HL-60 (cell line): Measurements from ENCODE around the gene SDCCAG8.

Experiments used
- DNase-seq, 2 experiments: peaks; one replicate each; pipeline ENCODE4 v3.0.0-alpha.2; 2010 to 2020; ENCODE audit warnings: low read depth in 1 of 2, low spot score in 1 of 2
- H3K27ac ChIP-seq: fragments of 250-450 bp; sonication (Bioruptor Pico); replicated peaks from 2 replicates; pipeline ENCODE4 v1.5.1; 2020; ENCODE audit warnings: mild to moderate bottlenecking, moderate library complexity
- H3K27me3 ChIP-seq: fragments of 250-450 bp; sonication (Bioruptor Pico); 2 replicates; pipeline ENCODE4 v1.5.1; 2021; ENCODE audit warnings: mild to moderate bottlenecking, moderate library complexity; ENCODE audit not compliant: insufficient read depth, poor library complexity, severe bottlenecking
- H3K4me3 ChIP-seq: replicated peaks from 2 replicates; pipeline ENCODE4 v1.5.1; 2011; ENCODE audit warnings: mild to moderate bottlenecking, control low read depth, low read length; ENCODE audit not compliant: insufficient read depth
- GABPA ChIP-seq: IDR thresholded peaks from 2 replicates; pipeline ENCODE4 v1.6.1; 2012; ENCODE audit warnings: low read depth
- POLR2AphosphoS5 ChIP-seq: IDR thresholded peaks from 2 replicates; pipeline ENCODE4 v1.6.1; 2012; ENCODE audit warnings: low read depth
- SPI1 ChIP-seq: IDR thresholded peaks from 2 replicates; pipeline ENCODE4 v1.6.1; 2012; ENCODE audit warnings: low read depth, mild to moderate bottlenecking, borderline replicate concordance
- TF ChIP-seq, protein P1 (sequence below): IDR thresholded peaks from 2 replicates; pipeline ENCODE4 v1.6.1; 2012; ENCODE audit warnings: low read depth; ENCODE audit not compliant: insufficient replicate concordance
- TF ChIP-seq, protein P2 (sequence below): IDR thresholded peaks from one replicate; pipeline ENCODE4 v1.5.1; 2011; ENCODE audit warnings: low read length, control low read depth, inconsistent platforms; ENCODE audit not compliant: insufficient read depth

SDCCAG8 gene

GRCh38 chr1:243422362-243422761 lies 166.5 kb downstream of the SDCCAG8 start:
- DNase-seq: no peak
- TF ChIP-seq SPI1 (no peak), POLR2AphosphoS5 (no peak), GABPA (no peak)
- TF ChIP-seq, protein P1, sequence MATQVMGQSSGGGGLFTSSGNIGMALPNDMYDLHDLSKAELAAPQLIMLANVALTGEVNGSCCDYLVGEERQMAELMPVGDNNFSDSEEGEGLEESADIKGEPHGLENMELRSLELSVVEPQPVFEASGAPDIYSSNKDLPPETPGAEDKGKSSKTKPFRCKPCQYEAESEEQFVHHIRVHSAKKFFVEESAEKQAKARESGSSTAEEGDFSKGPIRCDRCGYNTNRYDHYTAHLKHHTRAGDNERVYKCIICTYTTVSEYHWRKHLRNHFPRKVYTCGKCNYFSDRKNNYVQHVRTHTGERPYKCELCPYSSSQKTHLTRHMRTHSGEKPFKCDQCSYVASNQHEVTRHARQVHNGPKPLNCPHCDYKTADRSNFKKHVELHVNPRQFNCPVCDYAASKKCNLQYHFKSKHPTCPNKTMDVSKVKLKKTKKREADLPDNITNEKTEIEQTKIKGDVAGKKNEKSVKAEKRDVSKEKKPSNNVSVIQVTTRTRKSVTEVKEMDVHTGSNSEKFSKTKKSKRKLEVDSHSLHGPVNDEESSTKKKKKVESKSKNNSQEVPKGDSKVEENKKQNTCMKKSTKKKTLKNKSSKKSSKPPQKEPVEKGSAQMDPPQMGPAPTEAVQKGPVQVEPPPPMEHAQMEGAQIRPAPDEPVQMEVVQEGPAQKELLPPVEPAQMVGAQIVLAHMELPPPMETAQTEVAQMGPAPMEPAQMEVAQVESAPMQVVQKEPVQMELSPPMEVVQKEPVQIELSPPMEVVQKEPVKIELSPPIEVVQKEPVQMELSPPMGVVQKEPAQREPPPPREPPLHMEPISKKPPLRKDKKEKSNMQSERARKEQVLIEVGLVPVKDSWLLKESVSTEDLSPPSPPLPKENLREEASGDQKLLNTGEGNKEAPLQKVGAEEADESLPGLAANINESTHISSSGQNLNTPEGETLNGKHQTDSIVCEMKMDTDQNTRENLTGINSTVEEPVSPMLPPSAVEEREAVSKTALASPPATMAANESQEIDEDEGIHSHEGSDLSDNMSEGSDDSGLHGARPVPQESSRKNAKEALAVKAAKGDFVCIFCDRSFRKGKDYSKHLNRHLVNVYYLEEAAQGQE: no peak
- TF ChIP-seq, protein P2, sequence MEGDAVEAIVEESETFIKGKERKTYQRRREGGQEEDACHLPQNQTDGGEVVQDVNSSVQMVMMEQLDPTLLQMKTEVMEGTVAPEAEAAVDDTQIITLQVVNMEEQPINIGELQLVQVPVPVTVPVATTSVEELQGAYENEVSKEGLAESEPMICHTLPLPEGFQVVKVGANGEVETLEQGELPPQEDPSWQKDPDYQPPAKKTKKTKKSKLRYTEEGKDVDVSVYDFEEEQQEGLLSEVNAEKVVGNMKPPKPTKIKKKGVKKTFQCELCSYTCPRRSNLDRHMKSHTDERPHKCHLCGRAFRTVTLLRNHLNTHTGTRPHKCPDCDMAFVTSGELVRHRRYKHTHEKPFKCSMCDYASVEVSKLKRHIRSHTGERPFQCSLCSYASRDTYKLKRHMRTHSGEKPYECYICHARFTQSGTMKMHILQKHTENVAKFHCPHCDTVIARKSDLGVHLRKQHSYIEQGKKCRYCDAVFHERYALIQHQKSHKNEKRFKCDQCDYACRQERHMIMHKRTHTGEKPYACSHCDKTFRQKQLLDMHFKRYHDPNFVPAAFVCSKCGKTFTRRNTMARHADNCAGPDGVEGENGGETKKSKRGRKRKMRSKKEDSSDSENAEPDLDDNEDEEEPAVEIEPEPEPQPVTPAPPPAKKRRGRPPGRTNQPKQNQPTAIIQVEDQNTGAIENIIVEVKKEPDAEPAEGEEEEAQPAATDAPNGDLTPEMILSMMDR: no peak

DNA sequence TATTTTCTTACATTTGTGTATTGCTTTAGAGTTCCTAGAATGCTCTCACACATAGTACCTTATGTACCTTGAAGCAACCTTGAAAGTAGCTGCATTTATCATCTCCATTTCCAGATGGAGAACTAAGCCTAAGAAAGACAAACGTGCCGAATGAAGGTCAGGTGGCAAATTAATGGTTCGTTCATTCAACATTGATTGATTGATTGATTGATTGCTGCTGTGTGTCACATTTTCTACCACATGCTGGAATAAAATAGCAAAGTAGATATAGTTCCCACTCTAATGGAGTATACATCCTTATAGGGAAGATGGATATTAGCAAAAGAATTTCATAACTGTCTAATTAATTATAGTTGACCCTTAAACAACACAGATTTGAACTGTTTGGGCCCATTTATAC lies 172.2 kb downstream of the SDCCAG8 start:
- no peak overlapping the region for H3K27ac ChIP-seq
- no peak for DNase-seq
- TF ChIP-seq, protein P2: no peak
- TF ChIP-seq GABPA (no peak), POLR2AphosphoS5 (no peak), SPI1 (no peak)
- TF ChIP-seq, protein P1: no peak
- no peaks in the 10 kb centered on the region for H3K27me3 ChIP-seq
- no peak overlapping the region for H3K4me3 ChIP-seq

More at GRCh38 chr1:243422362-243422761, 166.5 kb downstream of the SDCCAG8 start:
- no peak overlapping the region for H3K4me3 ChIP-seq
- no peaks in the 10 kb centered on the region for H3K27me3 ChIP-seq
- H3K27ac ChIP-seq: peak overlapping the region; percentile 37

GRCh38 chr1:243428617-243429342 lies 172.9 kb downstream of the SDCCAG8 start:
- no peak for TF ChIP-seq GABPA
- TF ChIP-seq SPI1: no peak
- TF ChIP-seq, protein P2: no peak
- TF ChIP-seq, protein P1: no peak
- no peak for TF ChIP-seq POLR2AphosphoS5
- Histone ChIP-seq H3K27ac (no peak overlapping the region), H3K27me3 (no peaks in the 10 kb centered on the region), H3K4me3 (no peak overlapping the region)
- no peak for DNase-seq
